H1 (cell line): Measurements from ENCODE around the gene TRAF1. TPM values are rescaled to one million over a fixed set of nuclear protein-coding genes. Genes with fewer than 3 reads are reported as not detected.

Experiments
- CTCF ChIA-PET: fragments of 300-600 bp; sonication (Branson Sonifier 250); formaldehyde crosslinking; loops from one replicate; lab custom pipeline; 2021; ENCODE audit not compliant: partially characterized antibody; lab: Charles Lee
- POLR2A ChIA-PET: fragments of 300-600 bp; sonication (Branson Sonifier 250); formaldehyde crosslinking; loops from one replicate; lab custom pipeline; 2021; ENCODE audit warnings: inconsistent platforms; ENCODE audit not compliant: partially characterized antibody; lab: Charles Lee
- DNase-seq, 2 experiments: peaks; one replicate each; pipeline versions ENCODE4 v3.0.0 to v3.0.0-alpha.2; 2010 to 2022; ENCODE audit warnings: low spot score in 2 of 2, low read depth in 1 of 2, mixed read lengths in 1 of 2
- FAIRE-seq: peaks from 2 replicates; lab custom pipeline; 2011; peaks lifted over from hg19 to GRCh38; lab: Jason Lieb, UNC
- H2AFZ ChIP-seq: 2 replicates; pipeline ENCODE4 v1.8.1; 2012; ENCODE audit warnings: low read length, inconsistent platforms
- H2AK5ac ChIP-seq: 2 replicates; pipeline ENCODE4 v1.6.1; 2013; ENCODE audit warnings: low read depth, low read length
- H2BK120ac ChIP-seq: replicated peaks from 2 replicates; pipeline ENCODE3; 2013; ENCODE audit warnings: low read depth, low read length, inconsistent platforms
- H2BK12ac ChIP-seq: 2 replicates; pipeline ENCODE4 v1.6.1; 2013; ENCODE audit warnings: low read depth, low read length
- H2BK15ac ChIP-seq: 2 replicates; pipeline ENCODE4 v1.6.1; 2013; ENCODE audit warnings: low read length
- H2BK20ac ChIP-seq: 2 replicates; pipeline ENCODE4 v1.6.1; 2013; ENCODE audit warnings: low read length
- H2BK5ac ChIP-seq: 2 replicates; pipeline ENCODE4 v1.6.1; 2013; ENCODE audit warnings: low read depth, low read length
- H3K14ac ChIP-seq: 2 replicates; pipeline ENCODE4 v1.6.1; 2013; ENCODE audit warnings: inconsistent platforms; ENCODE audit not compliant: insufficient read length
- H3K18ac ChIP-seq: 2 replicates; pipeline ENCODE4 v1.6.1; 2013; ENCODE audit warnings: low read length; ENCODE audit errors: extremely low read depth
- H3K23ac ChIP-seq: 2 replicates; pipeline ENCODE4 v1.6.1; 2013; ENCODE audit warnings: inconsistent platforms; ENCODE audit not compliant: insufficient read length
- H3K23me2 ChIP-seq: 2 replicates; pipeline ENCODE4 v1.6.1; 2013; ENCODE audit warnings: low read depth, low read length
- H3K27ac ChIP-seq: 2 replicates; pipeline ENCODE4 v1.6.1; 2011; ENCODE audit warnings: low read depth, low read length, inconsistent platforms
- H3K27me3 ChIP-seq, 4 experiments: replicated peaks in 1 of 4; 1 replicate in 1 of 4; 2 replicates in 3 of 4; pipeline versions ENCODE4 v1.6.1 to v1.8.1; 2011 to 2013; ENCODE audit warnings: low read length in 3 of 4, mild to moderate bottlenecking in 3 of 4, inconsistent platforms in 2 of 4, mixed read lengths in 2 of 4, moderate library complexity in 1 of 4; ENCODE audit not compliant: control insufficient read depth in 3 of 4, insufficient read depth in 3 of 4; ENCODE audit errors: extremely low read depth in 1 of 4
- H3K36me3 ChIP-seq, 4 experiments: 2 replicates each; pipeline versions ENCODE4 v1.6.1 to v1.8.1; 2011 to 2013; ENCODE audit warnings: mild to moderate bottlenecking in 4 of 4, low read length in 3 of 4, moderate library complexity in 2 of 4, control low read depth in 1 of 4, inconsistent platforms in 1 of 4; ENCODE audit not compliant: insufficient read depth in 4 of 4, control insufficient read depth in 2 of 4
- H3K4ac ChIP-seq: replicated peaks from 2 replicates; pipeline ENCODE3; 2013; ENCODE audit warnings: low read length, low read depth, mixed read lengths, inconsistent platforms; ENCODE audit not compliant: insufficient read length
- H3K4me1 ChIP-seq, 4 experiments: replicated peaks in 1 of 4; 1 replicate in 1 of 4; 2 replicates in 3 of 4; pipeline versions ENCODE4 v1.6.1 to v1.8.1; 2011 to 2013; ENCODE audit warnings: low read length in 3 of 4, inconsistent platforms in 2 of 4, mixed read lengths in 1 of 4; ENCODE audit not compliant: insufficient read depth in 4 of 4, control insufficient read depth in 3 of 4
- H3K4me2 ChIP-seq, 2 experiments: 2 replicates each; pipeline versions ENCODE4 v1.6.1 to v1.8.1; 2011 to 2013; ENCODE audit warnings: low read depth in 2 of 2, low read length in 2 of 2, control low read depth in 1 of 2, inconsistent platforms in 1 of 2, mild to moderate bottlenecking in 1 of 2; ENCODE audit not compliant: insufficient read depth in 1 of 2
- H3K4me3 ChIP-seq, 4 experiments: fragments of 200-600, 300-600 bp in 1 of 4; sonication (generic), shearing (Covaris generic), sonication (Bioruptor Twin) in 1 of 4; 2 replicates each; pipeline versions ENCODE4 v1.5.1 to v1.8.1; 2011 to 2016; ENCODE audit warnings: low read length in 4 of 4, low read depth in 3 of 4, control low read depth in 2 of 4, inconsistent platforms in 2 of 4, mild to moderate bottlenecking in 2 of 4, mixed read lengths in 1 of 4, moderate library complexity in 1 of 4; ENCODE audit not compliant: insufficient read depth in 2 of 4; ENCODE audit errors: extremely low read depth in 1 of 4
- H3K56ac ChIP-seq: replicated peaks from 2 replicates; pipeline ENCODE3; 2013; ENCODE audit warnings: low read depth, mild to moderate bottlenecking, mixed read lengths, low read length, inconsistent platforms; ENCODE audit not compliant: insufficient read length
- H3K79me1 ChIP-seq: 2 replicates; pipeline ENCODE4 v1.6.1; 2013; ENCODE audit warnings: low read depth, low read length, control low read depth
- H3K79me2 ChIP-seq, 2 experiments: 2 replicates each; pipeline versions ENCODE4 v1.6.1 to v1.8.1; 2012 to 2013; ENCODE audit warnings: low read length in 2 of 2, mild to moderate bottlenecking in 2 of 2, inconsistent platforms in 1 of 2; ENCODE audit not compliant: insufficient read depth in 2 of 2, control insufficient read depth in 1 of 2
- H3K9ac ChIP-seq, 4 experiments: replicated peaks in 1 of 4; 1 replicate in 1 of 4; 2 replicates in 3 of 4; pipeline versions ENCODE4 v1.6.1 to v1.8.1; 2011 to 2013; ENCODE audit warnings: low read depth in 3 of 4, low read length in 3 of 4, control low read depth in 2 of 4, mild to moderate bottlenecking in 2 of 4, moderate library complexity in 2 of 4, inconsistent platforms in 1 of 4; ENCODE audit errors: extremely low read depth in 1 of 4
- H3K9me3 ChIP-seq, 2 experiments: 2 replicates each; pipeline versions ENCODE4 v1.6.1 to v1.8.1; 2012 to 2013; ENCODE audit warnings: mild to moderate bottlenecking in 2 of 2, moderate library complexity in 2 of 2, control low read depth in 1 of 2, inconsistent platforms in 1 of 2, low read depth in 1 of 2, low read length in 1 of 2, mixed read lengths in 1 of 2; ENCODE audit not compliant: insufficient read depth in 2 of 2
- H4K20me1 ChIP-seq, 2 experiments: replicated peaks in 1 of 2; 2 replicates each; pipeline versions ENCODE3 to v1.8.1; 2011 to 2013; ENCODE audit warnings: inconsistent platforms in 2 of 2, low read length in 2 of 2, mild to moderate bottlenecking in 1 of 2; ENCODE audit not compliant: insufficient read depth in 2 of 2, control insufficient read depth in 1 of 2
- H4K5ac ChIP-seq: 2 replicates; pipeline ENCODE4 v1.6.1; 2013; ENCODE audit warnings: low read length, low read depth, mixed read lengths, inconsistent platforms; ENCODE audit not compliant: insufficient read length
- H4K8ac ChIP-seq: 2 replicates; pipeline ENCODE4 v1.8.0; 2013; ENCODE audit warnings: mild to moderate bottlenecking, moderate library complexity, low read length, inconsistent platforms; ENCODE audit not compliant: insufficient read depth; ENCODE audit errors: extremely low read depth
- H4K91ac ChIP-seq: replicated peaks from 2 replicates; pipeline ENCODE3; 2013; ENCODE audit warnings: low read length, mixed read lengths, inconsistent platforms; ENCODE audit not compliant: insufficient read length
- BRCA1 ChIP-seq: IDR thresholded peaks from 2 replicates; pipeline ENCODE4 v1.6.1; 2012; ENCODE audit warnings: low read depth, low read length, improper control_type of control experiment
- CBX8 ChIP-seq: fragments of 300-800, 300-1000 bp; sonication (generic); IDR thresholded peaks from 2 replicates; pipeline ENCODE4 v1.7.1; 2016; ENCODE audit warnings: low read depth, low read length, borderline replicate concordance
- CHD1 ChIP-seq: IDR thresholded peaks from 2 replicates; pipeline ENCODE4 v1.6.1; 2012; ENCODE audit warnings: low read depth, low read length, improper control_type of control experiment
- CREB1 ChIP-seq: IDR thresholded peaks from 2 replicates; pipeline ENCODE4 v1.6.1; 2012; ENCODE audit warnings: inconsistent platforms
- JUND ChIP-seq: IDR thresholded peaks from 2 replicates; pipeline ENCODE4 v1.6.1; 2011; ENCODE audit warnings: mild to moderate bottlenecking, improper control_type of control experiment, low read length
- MAX ChIP-seq: IDR thresholded peaks from 2 replicates; pipeline ENCODE4 v1.6.1; 2012; ENCODE audit warnings: inconsistent platforms
- PHF8 ChIP-seq: fragments of 200-600 bp; sonication (generic); conservative IDR thresholded peaks from 2 replicates; pipeline ENCODE4 v1.7.1; 2012; ENCODE audit warnings: low read depth, mild to moderate bottlenecking, inconsistent platforms, low read length, moderate library complexity
- RNF2 ChIP-seq: fragments of 200-900, 300-1000 bp; sonication (generic); IDR thresholded peaks from 2 replicates; pipeline ENCODE4 v1.7.1; 2016; ENCODE audit warnings: borderline replicate concordance, low read depth, mild to moderate bottlenecking, antibody characterized with exemption, low read length; ENCODE audit not compliant: poor library complexity, severe bottlenecking; ENCODE audit errors: missing control alignments
- SAP30 ChIP-seq: fragments of 300-600 bp; sonication (generic); IDR thresholded peaks from 2 replicates; pipeline ENCODE4 v1.7.1; 2012; ENCODE audit warnings: low read length, moderate library complexity, mild to moderate bottlenecking, inconsistent platforms; ENCODE audit not compliant: insufficient read depth, insufficient replicate concordance
- SIX5 ChIP-seq: IDR thresholded peaks from 2 replicates; pipeline ENCODE4 v1.6.1; 2011; ENCODE audit warnings: mild to moderate bottlenecking, low read depth, low read length
- SP4 ChIP-seq: IDR thresholded peaks from 2 replicates; pipeline ENCODE4 v1.6.1; 2012; ENCODE audit warnings: low read length, inconsistent platforms
- TAF1 ChIP-seq: IDR thresholded peaks from 2 replicates; pipeline ENCODE4 v1.6.1; 2011; ENCODE audit warnings: mild to moderate bottlenecking, low read depth, low read length
- ZNF274 ChIP-seq: IDR thresholded peaks from 2 replicates; pipeline ENCODE4 v1.7.0; 2012; ENCODE audit warnings: low read length, borderline replicate concordance; ENCODE audit errors: extremely low read depth
- WGBS, 2 experiments: shearing (Covaris generic) in 1 of 2; methylation state at CpG; one replicate each; pipeline versions ENCODE4 v1.1.6 to v1.1.7; 2013 to 2015; ENCODE audit warnings: low lambda C conversion rate in 2 of 2, mixed read lengths in 2 of 2, inconsistent platforms in 1 of 2, low coverage in 1 of 2, missing lambda C conversion rate in 1 of 2; ENCODE audit not compliant: insufficient replicate concordance in 2 of 2, insufficient coverage in 1 of 2, insufficient read length in 1 of 2; ENCODE audit errors: extremely low coverage in 1 of 2, missing lambda C conversion rate in 1 of 2; 5-methylcytosine and 5-hydroxymethylcytosine counted together
- polyA plus RNA-seq, 7 experiments: library from polyadenylated mRNA; depleted of rRNA in 3 of 7; stranded (reverse) in 5 of 7; unstranded in 2 of 7; fragments of >200 nt in 5 of 7; fragments of 200-250 nt in 2 of 7; gene quantifications; 1 replicate in 5 of 7; 2 replicates in 1 of 7; 4 replicates in 1 of 7; pipeline versions ENCODE4 v1.2.1 to v1.2.3, GENCODE V29; 2011 to 2013; ENCODE audit warnings: missing spikeins in 2 of 7, mixed read lengths in 2 of 7
- total RNA-seq: library from RNA; stranded (reverse); fragmentation: NEBNext Ultra II Directional; extraction: Animal tissue kit (Norgen Biotek cat#: 25700); gene quantifications from 2 replicates; pipeline ENCODE4 v1.2.1, GENCODE V29; 2021

Gene TRAF1
- total and polyA plus RNA-seq, 2 of the 8 experiments (the other 6 are each of a cell fraction or from before 2014, with no cell fraction given): 1.6 to 3.2 TPM

GRCh38 chr9:120889606-120890271, 36.9 kb downstream of the TRAF1 start:
- 100% methylated on average over 1 of the region's 1 CpG; no CpG with 5 or more reads in 1 of the 2 experiments for WGBS, 2 experiments
- no peak overlapping the region for H3K56ac ChIP-seq
- no peak overlapping the region for H3K4ac ChIP-seq
- no peaks in the 10 kb centered on the region for H3K9me3 ChIP-seq
- H3K4me2 ChIP-seq: no peak overlapping the region
- H2AK5ac ChIP-seq: no peak overlapping the region
- no peak overlapping the region for H3K18ac ChIP-seq
- H3K27ac ChIP-seq: no peak overlapping the region
- no peaks in the 10 kb centered on the region for H3K79me2 ChIP-seq
- H4K91ac ChIP-seq: no peak overlapping the region
- no peaks in the 10 kb centered on the region for H3K79me1 ChIP-seq
- no peaks in the 10 kb centered on the region for H3K36me3 ChIP-seq
- DNase-seq: no peak
- peaks cover 2% of the 10 kb centered on the region; the same call in 1 of the 2 replicates for H3K23me2 ChIP-seq
- H2BK20ac ChIP-seq: no peak overlapping the region
- ChIA-PET POLR2A (interaction anchor here (0.9 to 1.4 kb wide), 4 partner anchors 14 to 20 kb away, joined by 3 to 4 read pairs (median 4); no protein-coding TSS in a partner anchor), CTCF (interaction anchor here (0.7 to 1.6 kb wide), 6 partner anchors 9 to 134 kb away, joined by 3 to 9 read pairs (median 3); no protein-coding TSS in a partner anchor)
- no peak overlapping the region for H3K9ac ChIP-seq
- no peak overlapping the region for H2BK12ac ChIP-seq
- H3K27me3 ChIP-seq: peaks cover 0 to 16% (median 10%) of the 10 kb centered on the region in 4 experiments; a peak in 5 of 7 replicates
- H4K5ac ChIP-seq: no peak overlapping the region
- no peak overlapping the region for H3K23ac ChIP-seq
- H2BK15ac ChIP-seq: no peak overlapping the region
- H4K20me1 ChIP-seq: no peaks in the 10 kb centered on the region
- H3K4me3 ChIP-seq: no peak overlapping the region
- FAIRE-seq: no peak
- no peak overlapping the region for H4K8ac ChIP-seq
- no peak overlapping the region for H3K14ac ChIP-seq
- H2AFZ ChIP-seq: no peak overlapping the region
- H2BK120ac ChIP-seq: no peak overlapping the region
- peaks cover 0 to 6% (median 4%) of the 10 kb centered on the region in 4 experiments; a peak in 6 of 7 replicates for H3K4me1 ChIP-seq
- H2BK5ac ChIP-seq: no peak overlapping the region
- no peak for TF ChIP-seq SAP30
- no peak for TF ChIP-seq BRCA1
- TF ChIP-seq MAX: no peak
- TF ChIP-seq PHF8: no peak
- no peak for TF ChIP-seq CREB1
- no peak for TF ChIP-seq JUND
- no peak for TF ChIP-seq CBX8
- no peak for TF ChIP-seq ZNF274
- TF ChIP-seq TAF1: no peak
- no peak for TF ChIP-seq RNF2
- no peak for TF ChIP-seq SP4
- TF ChIP-seq SIX5: no peak
- no peak for TF ChIP-seq CHD1
